ENCODE results near the gene RAB7B. TPM values are rescaled to one million over a fixed set of nuclear protein-coding genes. Genes with fewer than 3 reads are reported as not detected.

The RAB7B gene
- polyA plus RNA-seq, 2 of the 4 experiments (the other 2 are of a cell fraction), result 0.08 to 0.30 TPM

GRCh38 chr1:205942631-205943159 lies 60.5 kb downstream of the RAB7B start:
- CTCF ChIA-PET, result interaction anchor here (0.8 to 14.5 kb wide), 7 partner anchors 10 to 151 kb away, joined by 3 to 139 read pairs (median 4); no protein-coding TSS in a partner anchor

GRCh38 chr1:205940710-205941109 lies 62.5 kb downstream of the RAB7B start:
- Histone ChIP-seq H3K4me3 (no peak overlapping the region), H3K27ac (peak overlapping the region; percentile 68 to 93; a peak in 4 of 6 replicates), H3K9me3 (no peaks in the 10 kb centered on the region), H3K4me1 (peaks cover 54% of the 10 kb centered on the region), H3K4me2 (no peak overlapping the region; the same call in 2 of the 3 replicates)
- ATAC-seq (no peak), DNase-seq (ENCODE audit: low read depth in 1 of 2, low spot score in 1 of 2) (no peak), FAIRE-seq (no peak)
- TF ChIP-seq HOXB13 (CRISPR knock-in tag; IDR thresholded peaks at IDR 0.05; ENCODE audit: low read depth) (no peak), KDM5A (IDR thresholded peaks at IDR 0.05) (no peak), PHF8 (IDR thresholded peaks at IDR 0.05; ENCODE audit: borderline replicate concordance, low read depth) (no peak), HES2 (IDR thresholded peaks at IDR 0.05) (no peak), HDAC2 (IDR thresholded peaks at IDR 0.05) (no peak)
- 90% methylated on average over 5 of the region's 5 CpGs for WGBS (ENCODE audit: missing lambda C conversion rate)
- CTCF ChIA-PET, result interaction anchor here (0.6 to 14.5 kb wide), 5 partner anchors 10 to 37 kb away, joined by 3 to 139 read pairs (median 5); no protein-coding TSS in a partner anchor
- POLR2A ChIA-PET, result no interaction called here

More at GRCh38 chr1:205942631-205943159, 60.5 kb downstream of the RAB7B start:
- 84% methylated on average over 12 of the region's 12 CpGs for whole genome bisulfite sequencing (ENCODE audit: missing lambda C conversion rate)
- Histone ChIP-seq H3K27ac (peak overlapping the region in 1 of 2 experiments; percentile 22; a peak in 1 of 6 replicates), H3K4me3 (no peak overlapping the region), H3K4me2 (no peak overlapping the region), H3K9me3 (no peaks in the 10 kb centered on the region), H3K4me1 (peaks cover 34% of the 10 kb centered on the region)
- ATAC-seq (no peak), DNase-seq (ENCODE audit: low read depth in 1 of 2, low spot score in 1 of 2) (no peak), FAIRE-seq (no peak)
- POLR2A ChIA-PET, result no interaction called here
- no peak for TF ChIP-seq ZSCAN20 (CRISPR knock-in tag; IDR thresholded peaks at IDR 0.05)
- TF ChIP-seq CHD2 (IDR thresholded peaks at IDR 0.05; ENCODE audit: low read length, partially characterized antibody), result no peak
- no peak for TF ChIP-seq POLR2AphosphoS2 (conservative IDR thresholded peaks at IDR 0.05; ENCODE audit: low read length)
- no peak for TF ChIP-seq RAD21 (conservative IDR thresholded peaks at IDR 0.05 in 1 of 2, IDR thresholded peaks at IDR 0.05 in 1 of 2)
- TF ChIP-seq HES2 (IDR thresholded peaks at IDR 0.05), result no peak
- no peak for TF ChIP-seq NPAS2 (CRISPR knock-in tag; IDR thresholded peaks at IDR 0.05; ENCODE audit: borderline replicate concordance)
- no peak for TF ChIP-seq JUN (IDR thresholded peaks at IDR 0.05)
- TF ChIP-seq KDM1A (IDR thresholded peaks at IDR 0.05; ENCODE audit: low read depth), result no peak
- TF ChIP-seq HOXA7 (CRISPR knock-in tag; IDR thresholded peaks at IDR 0.05), result no peak
- TF ChIP-seq CEBPB (IDR thresholded peaks at IDR 0.05), result no peak
- no peak for TF ChIP-seq HDAC2 (IDR thresholded peaks at IDR 0.05)
- TF ChIP-seq, protein P1, sequence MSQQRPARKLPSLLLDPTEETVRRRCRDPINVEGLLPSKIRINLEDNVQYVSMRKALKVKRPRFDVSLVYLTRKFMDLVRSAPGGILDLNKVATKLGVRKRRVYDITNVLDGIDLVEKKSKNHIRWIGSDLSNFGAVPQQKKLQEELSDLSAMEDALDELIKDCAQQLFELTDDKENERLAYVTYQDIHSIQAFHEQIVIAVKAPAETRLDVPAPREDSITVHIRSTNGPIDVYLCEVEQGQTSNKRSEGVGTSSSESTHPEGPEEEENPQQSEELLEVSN (IDR thresholded peaks at IDR 0.05; ENCODE audit: borderline replicate concordance, low read depth), result no peak
- TF ChIP-seq ZC3H11A (IDR thresholded peaks at IDR 0.05), result no peak
- TF ChIP-seq MAX (IDR thresholded peaks at IDR 0.05), result no peak
- no peak for TF ChIP-seq EHMT2 (IDR thresholded peaks at IDR 0.05; ENCODE audit: low read depth)
- no peak for TF ChIP-seq RFX5 (IDR thresholded peaks at IDR 0.05)
- TF ChIP-seq FOSL2 (IDR thresholded peaks at IDR 0.05), result no peak
- no peak for TF ChIP-seq FOSL2 (CRISPR knock-in tag; IDR thresholded peaks at IDR 0.05)

DNA sequence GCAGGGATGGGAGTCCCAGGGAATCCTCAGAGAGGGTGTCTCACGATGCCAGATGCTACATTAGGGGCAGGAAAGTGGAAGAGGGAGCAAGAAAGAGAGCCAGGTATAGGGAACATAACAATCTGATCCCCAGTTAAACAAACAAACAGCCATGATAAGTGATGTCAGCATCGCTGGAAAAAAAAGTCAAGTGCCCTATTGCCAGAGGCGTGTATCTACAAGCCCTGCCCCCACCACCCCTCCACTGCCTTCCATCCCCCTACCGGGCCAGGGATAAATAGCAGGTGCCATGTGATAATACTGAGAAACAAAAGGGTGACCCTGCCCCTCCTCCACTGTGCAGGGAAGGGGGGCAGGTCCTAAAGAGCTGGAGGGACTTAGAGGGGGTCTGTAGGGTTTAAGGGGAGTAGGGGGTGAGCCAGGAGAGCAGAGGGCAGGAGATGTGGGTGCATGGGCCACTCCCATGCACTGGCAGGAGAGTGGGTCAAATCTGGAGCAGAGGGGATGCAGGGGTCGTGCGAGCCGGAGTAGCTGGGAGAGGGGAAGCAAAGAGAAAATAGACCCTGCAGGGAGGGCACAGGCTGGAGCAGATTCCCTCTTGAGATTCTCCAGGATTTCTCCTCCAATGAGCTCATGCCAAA lies 63.4 kb downstream of the RAB7B start:
- 48% methylated on average over 7 of the region's 7 CpGs for whole genome bisulfite sequencing (ENCODE audit: missing lambda C conversion rate)
- H3K4me3 ChIP-seq, result no peak overlapping the region
- peaks cover 59% of the 10 kb centered on the region for H3K4me1 ChIP-seq
- H3K4me2 ChIP-seq, result peak overlapping the region; percentile 53
- POLR2A ChIA-PET, result no interaction called here
- H3K9me3 ChIP-seq, result no peaks in the 10 kb centered on the region
- no peak for TF ChIP-seq BHLHE40 (IDR thresholded peaks at IDR 0.05; ENCODE audit: low read depth, low read length)
- TF ChIP-seq GATA3 (IDR thresholded peaks at IDR 0.05; ENCODE audit: borderline replicate concordance), result no peak
- TF ChIP-seq JUNB (IDR thresholded peaks at IDR 0.05), result no peak
- TF ChIP-seq ZSCAN20 (CRISPR knock-in tag; IDR thresholded peaks at IDR 0.05), result no peak
- TF ChIP-seq SREBF2 (IDR thresholded peaks at IDR 0.05), result no peak
- TF ChIP-seq ZNF302 (CRISPR knock-in tag; IDR thresholded peaks at IDR 0.05), result no peak
- no peak for TF ChIP-seq TFCP2L1 (CRISPR knock-in tag; IDR thresholded peaks at IDR 0.05)
- no peak for TF ChIP-seq FOSL2 (IDR thresholded peaks at IDR 0.05)
- TF ChIP-seq FOSL2 (CRISPR knock-in tag; IDR thresholded peaks at IDR 0.05), result no peak
- TF ChIP-seq RCOR1 (IDR thresholded peaks at IDR 0.05; ENCODE audit: low read depth, low read length), result no peak
- no peak for TF ChIP-seq PBX3 (IDR thresholded peaks at IDR 0.05)
- peak overlapping the region; percentile 68 to 93 for H3K27ac ChIP-seq
- FAIRE-seq (no peak), ATAC-seq (peak; percentile 46 to 69; a peak in 5 of 6 replicates), DNase-seq (ENCODE audit: low read depth in 1 of 2, low spot score in 1 of 2) (peak; percentile 58 to 82)
- CTCF ChIA-PET, result interaction anchor here (1.0 to 14.5 kb wide), 5 partner anchors 11 to 228 kb away, joined by 3 to 139 read pairs (median 5); no protein-coding TSS in a partner anchor
